SK-N-SH (cell line): ENCODE results near the gene LTBP2. TPM values are rescaled to one million over a fixed set of nuclear protein-coding genes. Genes with fewer than 3 reads are reported as not detected.

Source experiments
- CTCF ChIA-PET: fragments of 300-600, 350-600 bp; formaldehyde crosslinking; extraction: SDS; loops from one replicate; lab custom pipeline; 2021; lab: Yijun Ruan, JAX
- POLR2A ChIA-PET: fragments of 350-600 bp; sonication (Branson Sonifier 250); formaldehyde crosslinking; extraction: SDS; loops from one replicate; lab custom pipeline; 2020; ENCODE audit warnings: antibody characterized with exemption, inconsistent platforms; lab: Yijun Ruan, JAX
- DNase-seq: peaks from one replicate; pipeline ENCODE4 v3.0.0; 2012
- H2AFZ ChIP-seq: fragments of 200-600 bp; sonication (generic); 2 replicates; pipeline ENCODE4 v1.8.1; 2016; ENCODE audit warnings: antibody characterized with exemption, mild to moderate bottlenecking, low read depth
- H3F3A ChIP-seq: fragments of 200-600 bp; sonication (generic); replicated peaks from 2 replicates; pipeline ENCODE3; 2016; ENCODE audit warnings: antibody characterized with exemption, mild to moderate bottlenecking; ENCODE audit not compliant: insufficient read depth
- H3K27ac ChIP-seq, 2 experiments: fragments of 200-500 bp in 1 of 2; fragments of 200-600 bp in 1 of 2; sonication (Bioruptor generic) in 1 of 2; sonication (generic), shearing (Covaris generic) in 1 of 2; 2 replicates each; pipeline versions ENCODE4 v1.5.1 to v1.6.1; 2014 to 2016; ENCODE audit warnings: low read depth in 2 of 2, inconsistent platforms in 1 of 2, low read length in 1 of 2, mild to moderate bottlenecking in 1 of 2, mixed read lengths in 1 of 2
- H3K27me3 ChIP-seq: fragments of 200-600 bp; sonication (generic), shearing (Covaris generic); 2 replicates; pipeline ENCODE4 v1.6.1; 2016; ENCODE audit warnings: mixed run types; ENCODE audit not compliant: insufficient read depth
- H3K36me3 ChIP-seq, 2 experiments: fragments of 200-500 bp in 1 of 2; fragments of 200-600 bp in 1 of 2; sonication (Bioruptor generic) in 1 of 2; sonication (generic) in 1 of 2; replicated peaks in 1 of 2; 2 replicates each; pipeline versions ENCODE3 to v1.5.1; 2014 to 2016; ENCODE audit warnings: low read length in 1 of 2, mild to moderate bottlenecking in 1 of 2; ENCODE audit not compliant: insufficient read depth in 2 of 2, control insufficient read depth in 1 of 2
- H3K4me1 ChIP-seq, 2 experiments: fragments of 200-500 bp in 1 of 2; fragments of 200-600 bp in 1 of 2; sonication (Bioruptor generic) in 1 of 2; sonication (generic), shearing (Covaris generic) in 1 of 2; 2 replicates each; pipeline versions ENCODE4 v1.5.1 to v1.6.1; 2014 to 2016; ENCODE audit warnings: low read depth in 1 of 2, low read length in 1 of 2, mixed run types in 1 of 2; ENCODE audit not compliant: insufficient read depth in 2 of 2, control insufficient read depth in 1 of 2
- H3K4me2 ChIP-seq: fragments of 200-600 bp; sonication (generic), shearing (Covaris generic); 2 replicates; pipeline ENCODE4 v1.6.1; 2017; ENCODE audit warnings: mixed run types
- H3K4me3 ChIP-seq, 2 experiments: fragments of 200-500 bp in 1 of 2; fragments of 200-600 bp in 1 of 2; sonication (Bioruptor generic) in 1 of 2; sonication (generic), shearing (Covaris generic) in 1 of 2; 2 replicates each; pipeline versions ENCODE4 v1.5.1 to v1.8.1; 2014 to 2016; ENCODE audit warnings: low read depth in 2 of 2, inconsistent platforms in 1 of 2, low read length in 1 of 2, mild to moderate bottlenecking in 1 of 2, mixed read lengths in 1 of 2, moderate library complexity in 1 of 2
- H3K79me2 ChIP-seq: fragments of 200-600 bp; sonication (generic); 2 replicates; pipeline ENCODE4 v1.8.1; 2017; ENCODE audit warnings: mild to moderate bottlenecking; ENCODE audit not compliant: insufficient read depth
- H3K9ac ChIP-seq: fragments of 200-600 bp; sonication (generic); 2 replicates; pipeline ENCODE4 v1.6.1; 2017; ENCODE audit warnings: mixed run types
- H3K9me2 ChIP-seq: fragments of 200-600 bp; sonication (generic); 2 replicates; pipeline ENCODE4 v1.6.1; 2017; ENCODE audit warnings: mixed run types
- H3K9me3 ChIP-seq: fragments of 200-600 bp; sonication (generic); 2 replicates; pipeline ENCODE4 v1.6.1; 2017; ENCODE audit warnings: mixed run types, mild to moderate bottlenecking, moderate library complexity
- H4K20me1 ChIP-seq: fragments of 200-600 bp; sonication (generic); 2 replicates; pipeline ENCODE4 v1.6.1; 2017; ENCODE audit warnings: mild to moderate bottlenecking, mixed run types; ENCODE audit not compliant: insufficient read depth
- CHD2 ChIP-seq: fragments of 150-350 bp; IDR thresholded peaks from 2 replicates; pipeline ENCODE4 v1.6.1; 2018; ENCODE audit warnings: low read length; ENCODE audit not compliant: partially characterized antibody
- CTCF ChIP-seq: fragments of 200-600 bp; sonication (generic); IDR thresholded peaks from 2 replicates; pipeline ENCODE4 v1.6.1; 2017; ENCODE audit warnings: antibody characterized with exemption, mild to moderate bottlenecking, moderate library complexity
- ELF1 ChIP-seq: IDR thresholded peaks from 2 replicates; pipeline ENCODE4 v1.4.0; 2012
- EP300 ChIP-seq, 2 experiments: IDR thresholded peaks; 2 replicates each; pipeline versions ENCODE4 v1.4.0 to v1.6.1; 2012; ENCODE audit warnings: borderline replicate concordance in 1 of 2, low read depth in 1 of 2, low read length in 1 of 2
- FOXM1 ChIP-seq: IDR thresholded peaks from 2 replicates; pipeline ENCODE4 v1.4.0; 2012; ENCODE audit warnings: low read depth, mild to moderate bottlenecking
- GABPA ChIP-seq: IDR thresholded peaks from 2 replicates; pipeline ENCODE4 v1.4.0; 2012; ENCODE audit warnings: low read depth, mild to moderate bottlenecking
- GATA2 ChIP-seq: sonication (generic); formaldehyde crosslinking; IDR thresholded peaks from 2 replicates; pipeline ENCODE4 v1.5.0; 2020; ENCODE audit warnings: mild to moderate bottlenecking, missing genetic modification reagents
- IRF3 ChIP-seq: fragments of 150-350 bp; IDR thresholded peaks from 2 replicates; pipeline ENCODE4 v1.6.1; 2016; ENCODE audit warnings: mild to moderate bottlenecking, low read depth, low read length
- JUND ChIP-seq: IDR thresholded peaks from 2 replicates; pipeline ENCODE4 v1.4.0; 2012
- MXI1 ChIP-seq: IDR thresholded peaks from 2 replicates; pipeline ENCODE4 v1.6.1; 2012; ENCODE audit warnings: mild to moderate bottlenecking, low read depth, low read length, improper control_type of control experiment
- NFIC ChIP-seq: IDR thresholded peaks from 2 replicates; pipeline ENCODE4 v1.4.0; 2012; ENCODE audit warnings: borderline replicate concordance
- RAD21 ChIP-seq: IDR thresholded peaks from 2 replicates; pipeline ENCODE4 v1.6.1; 2012; ENCODE audit warnings: mild to moderate bottlenecking, low read length
- RCOR1 ChIP-seq: fragments of 150-350 bp; IDR thresholded peaks from 2 replicates; pipeline ENCODE4 v1.6.1; 2017; ENCODE audit warnings: antibody characterized with exemption, low read length
- REST ChIP-seq: IDR thresholded peaks from 2 replicates; pipeline ENCODE4 v1.6.1; 2012; ENCODE audit warnings: mild to moderate bottlenecking, low read depth, low read length, moderate library complexity
- RFX5 ChIP-seq: IDR thresholded peaks from 2 replicates; pipeline ENCODE4 v1.6.1; 2012; ENCODE audit warnings: mild to moderate bottlenecking, improper control_type of control experiment, low read length
- RXRA ChIP-seq: IDR thresholded peaks from 2 replicates; pipeline ENCODE4 v1.4.0; 2012; ENCODE audit warnings: low read depth, mild to moderate bottlenecking, borderline replicate concordance
- TCF12 ChIP-seq: IDR thresholded peaks from 2 replicates; pipeline ENCODE4 v1.4.0; 2012
- USF1 ChIP-seq: IDR thresholded peaks from 2 replicates; pipeline ENCODE4 v1.4.0; 2012; ENCODE audit warnings: low read depth, borderline replicate concordance
- USF2 ChIP-seq: fragments of 150-350 bp; IDR thresholded peaks from 2 replicates; pipeline ENCODE4 v1.6.1; 2017; ENCODE audit warnings: antibody characterized with exemption, low read length, low read depth, borderline replicate concordance
- polyA plus RNA-seq, 3 experiments: library from polyadenylated mRNA; depleted of rRNA; stranded (reverse); fragments of >200 nt; gene quantifications; 2 replicates each; pipeline ENCODE4 v1.2.3, GENCODE V29; 2012

LTBP2 gene
- polyA plus RNA-seq, 1 of the 3 experiments (the other 2 are of a cell fraction), result 58.8 TPM

GRCh38 chr14:74486164-74486563, 125.9 kb downstream of the LTBP2 start (continued):
- TF ChIP-seq GABPA (no peak), EP300 (IDR thresholded peaks at IDR 0.05; ENCODE audit: borderline replicate concordance in 1 of 2, low read depth in 1 of 2, low read length in 1 of 2) (no peak), CTCF (no peak), GATA2 (CRISPR knock-in tag) (no peak), RCOR1 (no peak), TCF12 (no peak), RAD21 (no peak)

GRCh38 chr14:74483321-74483720, 128.7 kb downstream of the LTBP2 start:
- no peak for DNase-seq
- Histone ChIP-seq H3K27me3 (no peaks in the 10 kb centered on the region), H3K9me3 (no peaks in the 10 kb centered on the region), H3K9ac (no peak overlapping the region), H3K27ac (no peak overlapping the region), H3K4me3 (no peak overlapping the region), H3K9me2 (no peaks in the 10 kb centered on the region), H3K79me2 (peaks cover 14% of the 10 kb centered on the region), H3F3A (peaks cover 9% of the 10 kb centered on the region), H4K20me1 (no peaks in the 10 kb centered on the region), H3K4me2 (no peak overlapping the region), H3K4me1 (peaks cover 0 to 5% of the 10 kb centered on the region in 2 experiments; a peak in 1 of 4 replicates), H2AFZ (no peak overlapping the region), H3K36me3 (peaks cover 32 to 53% of the 10 kb centered on the region in 2 experiments)
- ChIA-PET POLR2A (no interaction called here), CTCF (interaction anchor here (0.6 to 10.1 kb wide), 2 partner anchors 75 to 122 kb away, joined by 3 to 249 read pairs; no protein-coding TSS in a partner anchor)
- TF ChIP-seq RXRA (no peak), JUND (no peak), ELF1 (no peak), REST (no peak), USF1 (no peak), GABPA (no peak), MXI1 (no peak), IRF3 (no peak), NFIC (no peak), FOXM1 (no peak), CHD2 (no peak), RFX5 (no peak), USF2 (no peak), RAD21 (no peak)
